Transverse colon (tissue), 4 donors: ENCODE measurements around the gene BMPR1B. TPM values are rescaled to one million over a fixed set of nuclear protein-coding genes. Genes with fewer than 3 reads are reported as not detected.

Experiments used
- DNase-seq: peaks from one replicate; pipeline ENCODE4 v3.0.0-alpha.2; 2019
- H3K27ac ChIP-seq, 4 donors: fragments of 200-600 bp; sonication (generic); 2 replicates each; pipeline ENCODE4 v1.5.1; 2016 to 2018; ENCODE audit warnings: inconsistent platforms in 4 of 4
- H3K27me3 ChIP-seq: fragments of 200-600 bp; sonication (generic); 2 replicates; pipeline ENCODE4 v1.5.1; 2017; ENCODE audit warnings: inconsistent platforms
- H3K36me3 ChIP-seq, 4 donors: fragments of 200-600 bp; sonication (generic); 2 replicates each; pipeline ENCODE4 v1.5.1; 2017 to 2019; ENCODE audit warnings: inconsistent platforms in 4 of 4
- H3K4me1 ChIP-seq, 4 donors: fragments of 200-600 bp; sonication (generic); 2 replicates each; pipeline ENCODE4 v1.5.1; 2017 to 2020; ENCODE audit warnings: inconsistent platforms in 4 of 4
- H3K4me3 ChIP-seq, 4 donors: fragments of 200-600 bp; sonication (generic); 1 replicate in 1 of 4; 2 replicates in 3 of 4; pipeline versions ENCODE4 v1.5.1 to v1.6.1; 2017 to 2019; ENCODE audit warnings: inconsistent platforms in 4 of 4
- H3K9me3 ChIP-seq, 2 donors: fragments of 200-600 bp; sonication (generic); 2 replicates each; pipeline ENCODE4 v1.5.1; 2017 to 2019; ENCODE audit warnings: inconsistent platforms in 2 of 2
- EP300 ChIP-seq: sonication (generic); formaldehyde crosslinking; IDR thresholded peaks from one replicate; pipeline ENCODE4 v1.6.1; 2017; ENCODE audit warnings: antibody characterized with exemption, low read depth
- POLR2A ChIP-seq: fragments of 450-650 bp; IDR thresholded peaks from one replicate; pipeline ENCODE4 v1.6.1; 2016; ENCODE audit warnings: antibody characterized with exemption, mild to moderate bottlenecking, moderate library complexity
- POLR2AphosphoS5 ChIP-seq, 3 donors: sonication (generic); formaldehyde crosslinking; IDR thresholded peaks; one replicate each; pipeline ENCODE4 v1.6.1; 2016; ENCODE audit warnings: antibody characterized with exemption in 3 of 3
- WGBS, 2 donors: methylation state at CpG; one replicate each; pipeline ENCODE4 v1.1.5; 2018; ENCODE audit warnings: low coverage in 1 of 2; 5-methylcytosine and 5-hydroxymethylcytosine counted together
- in situ Hi-C, 4 donors: fragments of 200-750 bp; cut with MboI; loops; one replicate each; pipeline versions ENCODE4 v1.15.0 to v1.15.1; 2017; ENCODE audit warnings: low sequenced_read_pairs in 3 of 4, low pct_ligation_motif_present in 1 of 4, low pct_unique_long_range_greater_than_20kb in 1 of 4
- intact Hi-C: fragments of 100-400 bp; cut with DNase I; formaldehyde crosslinking; loops from one replicate; pipeline ENCODE4 v1.15.1; 2023; ENCODE audit warnings: low total_unique reads
- total RNA-seq, 4 donors: library from RNA; depleted of rRNA; stranded (reverse); fragments of >200 nt; gene quantifications; one replicate each; pipeline ENCODE4 v1.1.0, GENCODE V29; 2016
- TF ChIP-seq, protein P1 (sequence below), 5 experiments: fragments of 200-600 bp in 3 of 5; fragments of 450-650 bp in 2 of 5; sonication (generic) in 3 of 5; IDR thresholded peaks; 1 replicate in 2 of 5; 2 replicates in 3 of 5; pipeline ENCODE4 v1.5.1; 2016 to 2017; ENCODE audit warnings: antibody characterized with exemption in 5 of 5, inconsistent platforms in 3 of 5, mild to moderate bottlenecking in 2 of 5, moderate library complexity in 1 of 5

Gene BMPR1B
- total RNA-seq, 4 donors from 2014 or later = 0.64 to 3.2 (median 0.68) TPM; not detected in 1

DNA sequence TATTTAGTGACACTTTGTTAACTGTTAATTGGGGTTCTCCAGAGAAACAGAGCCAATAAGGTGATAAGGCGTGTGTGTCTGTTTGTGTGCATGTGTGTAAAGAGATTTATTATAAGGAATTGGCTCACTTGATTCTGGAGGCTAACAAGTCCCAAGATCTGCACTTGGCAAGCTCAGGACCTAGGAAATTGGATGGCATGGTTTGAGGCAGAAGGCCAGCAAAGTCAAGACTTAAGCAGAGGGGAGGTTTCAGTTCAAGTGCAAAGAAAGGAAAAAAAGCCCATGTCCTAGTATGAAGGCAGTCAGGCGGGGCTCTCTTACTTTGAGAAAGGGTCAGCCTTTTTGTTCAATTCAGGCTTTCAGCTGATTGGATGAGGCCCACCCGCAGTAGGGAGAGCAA is 314.1 kb downstream of the BMPR1B start:
- Histone ChIP-seq H3K27me3 (no peaks in the 10 kb centered on the region), H3K4me3 (no peak overlapping the region), H3K4me1 (peaks cover 0 to 11% (median 0%) of the 10 kb centered on the region in 4 donors), H3K36me3 (no peaks in the 10 kb centered on the region), H3K9me3 (no peaks in the 10 kb centered on the region), H3K27ac (no peak overlapping the region)
- TF ChIP-seq, protein P1, sequence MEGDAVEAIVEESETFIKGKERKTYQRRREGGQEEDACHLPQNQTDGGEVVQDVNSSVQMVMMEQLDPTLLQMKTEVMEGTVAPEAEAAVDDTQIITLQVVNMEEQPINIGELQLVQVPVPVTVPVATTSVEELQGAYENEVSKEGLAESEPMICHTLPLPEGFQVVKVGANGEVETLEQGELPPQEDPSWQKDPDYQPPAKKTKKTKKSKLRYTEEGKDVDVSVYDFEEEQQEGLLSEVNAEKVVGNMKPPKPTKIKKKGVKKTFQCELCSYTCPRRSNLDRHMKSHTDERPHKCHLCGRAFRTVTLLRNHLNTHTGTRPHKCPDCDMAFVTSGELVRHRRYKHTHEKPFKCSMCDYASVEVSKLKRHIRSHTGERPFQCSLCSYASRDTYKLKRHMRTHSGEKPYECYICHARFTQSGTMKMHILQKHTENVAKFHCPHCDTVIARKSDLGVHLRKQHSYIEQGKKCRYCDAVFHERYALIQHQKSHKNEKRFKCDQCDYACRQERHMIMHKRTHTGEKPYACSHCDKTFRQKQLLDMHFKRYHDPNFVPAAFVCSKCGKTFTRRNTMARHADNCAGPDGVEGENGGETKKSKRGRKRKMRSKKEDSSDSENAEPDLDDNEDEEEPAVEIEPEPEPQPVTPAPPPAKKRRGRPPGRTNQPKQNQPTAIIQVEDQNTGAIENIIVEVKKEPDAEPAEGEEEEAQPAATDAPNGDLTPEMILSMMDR (IDR thresholded peaks at IDR 0.05) = no peak
- TF ChIP-seq EP300 = no peak
- TF ChIP-seq POLR2AphosphoS5 (IDR thresholded peaks at IDR 0.05) = no peak
- TF ChIP-seq POLR2A = no peak
- DNase-seq = no peak
- in situ Hi-C loops (no loop called here), intact Hi-C loops (no loop called here)
- WGBS, 2 donors = 73 to 96% methylated on average over 2 to 3 of the region's 3 CpGs

DNA sequence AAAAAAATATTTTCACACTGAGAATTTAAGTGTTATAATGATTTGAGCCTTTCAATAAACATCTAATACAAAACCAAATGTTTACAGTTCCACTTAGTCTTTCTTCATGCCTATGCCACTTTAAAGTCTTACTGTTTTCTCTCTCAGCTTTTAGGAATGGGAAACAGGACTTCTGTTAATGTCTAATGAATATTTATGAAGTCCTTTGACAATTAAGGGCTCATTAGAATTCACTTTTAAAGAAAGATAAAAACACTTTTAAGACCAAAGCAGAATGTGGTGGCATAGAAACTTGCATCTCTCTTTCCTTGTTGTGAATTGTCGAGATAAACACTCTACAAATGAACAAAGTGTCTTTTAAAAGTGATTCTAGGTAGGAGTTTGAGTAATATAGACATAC is 315.9 kb downstream of the BMPR1B start:
- Histone ChIP-seq H3K9me3 (no peaks in the 10 kb centered on the region), H3K27ac (no peak overlapping the region), H3K4me1 (peaks cover 0 to 11% (median 0%) of the 10 kb centered on the region in 4 donors), H3K27me3 (no peaks in the 10 kb centered on the region), H3K36me3 (no peaks in the 10 kb centered on the region), H3K4me3 (no peak overlapping the region)
- DNase-seq = no peak
- no peak for TF ChIP-seq POLR2AphosphoS5 (IDR thresholded peaks at IDR 0.05)
- TF ChIP-seq, protein P1 (IDR thresholded peaks at IDR 0.05) = no peak
- TF ChIP-seq EP300 = no peak
- no peak for TF ChIP-seq POLR2A
- in situ Hi-C loops = no loop called here
- intact Hi-C loops = no loop called here
- WGBS, 2 donors = 69 to 72% methylated on average over 1 of the region's 1 CpG

DNA sequence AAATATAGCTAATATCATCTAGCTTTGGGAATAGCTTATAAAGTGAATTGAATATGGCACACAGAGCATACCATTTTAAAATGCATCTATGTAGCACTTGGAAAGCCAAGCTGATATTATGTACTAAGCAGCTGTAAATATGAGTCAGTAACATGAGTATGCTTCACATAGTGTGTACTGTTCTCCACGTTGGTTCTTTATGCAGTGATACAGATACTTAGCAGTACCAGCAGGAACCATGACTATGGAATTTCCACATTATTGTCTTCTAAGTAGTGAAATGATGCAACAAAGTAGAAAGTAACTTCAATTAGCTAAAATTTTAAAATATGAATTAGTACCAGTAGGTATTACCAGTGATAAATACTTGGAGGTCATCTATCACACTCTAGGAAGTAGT is 320.1 kb downstream of the BMPR1B start:
- Histone ChIP-seq H3K27ac (no peak overlapping the region), H3K9me3 (no peaks in the 10 kb centered on the region), H3K4me1 (peaks cover 0 to 9% (median 0%) of the 10 kb centered on the region in 4 donors), H3K36me3 (no peaks in the 10 kb centered on the region), H3K4me3 (no peak overlapping the region), H3K27me3 (no peaks in the 10 kb centered on the region)
- intact Hi-C loops = no loop called here
- in situ Hi-C loops = no loop called here
- WGBS, 2 donors = 72 to 83% methylated on average over 1 of the region's 1 CpG
- TF ChIP-seq POLR2A (no peak), EP300 (no peak)
- no peak for DNase-seq

DNA sequence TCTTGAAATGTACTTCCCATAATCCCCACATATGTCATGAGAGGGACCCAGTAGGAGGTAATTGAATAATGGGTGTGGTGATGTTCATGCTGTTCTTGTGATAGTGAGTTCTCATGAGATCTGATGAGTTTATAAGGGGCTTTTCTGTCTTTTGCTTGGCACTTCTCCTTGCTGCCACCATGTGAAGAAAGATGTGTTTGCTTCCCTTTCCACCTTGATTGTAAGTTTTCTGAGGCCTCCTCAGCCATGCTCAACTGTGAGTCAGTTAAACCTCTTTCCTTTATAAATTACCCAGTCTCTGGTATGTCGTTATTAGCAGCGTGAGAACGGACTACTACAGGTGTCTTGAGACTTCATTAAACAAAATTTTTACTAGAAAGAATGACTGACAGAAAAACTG is 323.2 kb downstream of the BMPR1B start:
- DNase-seq = no peak
- intact Hi-C loops (no loop called here), in situ Hi-C loops (no loop called here)
- no peaks in the 10 kb centered on the region for H3K36me3 ChIP-seq
- no peak overlapping the region for H3K4me3 ChIP-seq
- TF ChIP-seq, protein P1 (IDR thresholded peaks at IDR 0.05) = no peak
- TF ChIP-seq POLR2A (no peak), EP300 (no peak), POLR2AphosphoS5 (IDR thresholded peaks at IDR 0.05) (no peak)
- no peak overlapping the region for H3K27ac ChIP-seq
- 76 to 86% methylated on average over 3 of the region's 3 CpGs for WGBS, 2 donors
- no peaks in the 10 kb centered on the region for H3K27me3 ChIP-seq
- H3K9me3 ChIP-seq = no peaks in the 10 kb centered on the region
- peaks cover 0 to 2% (median 0%) of the 10 kb centered on the region in 4 donors for H3K4me1 ChIP-seq

DNA sequence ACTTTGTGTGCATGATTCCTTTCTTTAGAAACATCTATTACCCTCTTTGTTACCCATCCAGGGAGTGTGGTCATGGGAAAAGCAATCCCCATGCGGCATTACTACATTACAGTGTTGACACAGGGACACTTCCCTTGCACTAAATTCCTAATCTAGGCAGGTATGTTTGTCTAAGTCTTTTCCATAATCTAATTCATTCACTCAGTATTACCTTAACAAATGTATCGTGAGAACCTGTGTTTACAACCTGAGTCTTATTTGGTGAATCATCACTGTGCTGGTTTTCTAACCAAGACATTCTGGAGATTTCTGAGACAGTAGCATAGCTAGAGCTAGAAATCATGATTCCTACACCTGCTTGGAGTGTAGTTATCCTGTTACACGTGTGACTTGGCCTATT is 326.8 kb downstream of the BMPR1B start:
- Histone ChIP-seq H3K36me3 (no peaks in the 10 kb centered on the region), H3K4me3 (no peak overlapping the region), H3K9me3 (no peaks in the 10 kb centered on the region), H3K27ac (peak overlapping the region in 1 of 4 donors; percentile 6), H3K4me1 (peaks cover 0 to 11% (median 1%) of the 10 kb centered on the region in 4 donors), H3K27me3 (no peaks in the 10 kb centered on the region)
- WGBS, 2 donors = 44 to 60% methylated on average over 3 of the region's 3 CpGs
- in situ Hi-C loops = no loop called here
- intact Hi-C loops = no loop called here
- no peak for TF ChIP-seq POLR2A
- TF ChIP-seq EP300 = no peak
- TF ChIP-seq, protein P1 (IDR thresholded peaks at IDR 0.05) = no peak
- TF ChIP-seq POLR2AphosphoS5 (IDR thresholded peaks at IDR 0.05) = no peak
- no peak for DNase-seq
